OCI-M2 (cell line): ENCODE results near the gene NAE1.
"Not testable (repeated sequence)": the region's sequence is repeated elsewhere in the genome, so short reads cannot be mapped to it uniquely, and the experiment has no call there.

ENCODE experiments used
- DNase-seq: peaks from one replicate; lab custom pipeline; 2025; ENCODE audit not compliant: unreplicated experiment; lab: John Stamatoyannopoulos, UW

Gene NAE1

GRCh38 chr16:66809765-66810164 lies 21.0 kb downstream of the NAE1 start:
- DNase-seq: no peak

DNA sequence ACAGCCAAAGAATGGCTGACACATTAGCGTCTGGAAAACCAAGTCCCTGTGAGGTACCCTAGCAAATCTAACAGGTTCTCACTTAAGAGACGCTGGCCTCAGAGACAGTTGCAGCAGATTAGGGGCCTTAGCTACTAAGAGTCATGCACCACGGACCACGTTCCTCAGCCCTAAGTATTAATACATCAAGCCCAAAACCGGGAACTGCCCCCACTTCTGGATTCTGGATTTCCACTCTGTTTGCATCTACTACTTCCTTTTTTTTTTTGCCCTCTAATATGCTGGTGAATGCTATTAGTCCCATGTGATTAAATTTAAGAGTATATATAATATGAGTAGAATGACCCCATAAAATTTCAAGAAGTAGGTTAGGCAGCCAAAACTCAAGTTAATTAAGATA lies 28.6 kb downstream of the NAE1 start:
- no peak for DNase-seq

DNA sequence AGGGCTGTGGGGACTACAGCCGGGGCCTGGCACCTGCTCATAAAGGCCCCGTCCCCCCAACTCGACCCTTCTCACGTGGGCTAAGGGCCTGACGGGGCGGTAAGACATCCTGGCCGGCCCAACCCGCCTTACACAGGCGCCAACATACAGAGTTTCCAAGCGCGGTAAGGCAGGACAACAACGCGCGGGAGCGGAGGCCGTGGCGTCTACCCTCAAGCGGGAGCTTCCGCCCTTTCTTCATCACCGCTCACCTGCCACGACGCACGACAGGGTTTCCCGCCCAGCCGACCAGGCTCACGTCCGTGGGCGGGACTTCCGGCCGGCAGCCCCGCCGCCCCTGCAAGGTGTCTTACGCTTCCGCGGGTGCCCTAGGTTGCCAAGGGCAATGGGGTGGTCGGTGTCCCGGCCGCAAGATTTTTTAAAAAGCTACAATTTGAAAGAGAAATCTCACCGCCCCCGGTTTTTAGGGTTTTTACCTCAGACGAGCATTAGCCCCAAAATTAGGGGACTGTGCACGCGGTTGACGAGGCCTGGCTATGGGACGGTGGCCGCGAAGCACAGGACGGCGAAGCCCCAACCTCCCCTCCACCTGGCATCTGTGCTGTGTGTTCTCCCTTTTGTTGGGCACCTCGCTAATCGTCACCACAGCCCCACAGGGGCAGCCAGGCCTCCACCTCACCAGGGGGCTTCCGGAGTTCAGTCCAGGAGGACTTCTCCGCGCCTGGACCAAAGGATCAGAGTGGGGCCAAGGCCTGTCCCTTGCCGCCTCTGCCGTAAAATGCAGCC lies 29.3 kb downstream of the NAE1 start, which contains the start of gene TERB1:
Gene TERB1 (minus strand): TSS at position 265 of the 786 bp plus-strand sequence. CDS start 4,786 bp downstream, outside the sequence.
- DNase-seq: no peak

DNA sequence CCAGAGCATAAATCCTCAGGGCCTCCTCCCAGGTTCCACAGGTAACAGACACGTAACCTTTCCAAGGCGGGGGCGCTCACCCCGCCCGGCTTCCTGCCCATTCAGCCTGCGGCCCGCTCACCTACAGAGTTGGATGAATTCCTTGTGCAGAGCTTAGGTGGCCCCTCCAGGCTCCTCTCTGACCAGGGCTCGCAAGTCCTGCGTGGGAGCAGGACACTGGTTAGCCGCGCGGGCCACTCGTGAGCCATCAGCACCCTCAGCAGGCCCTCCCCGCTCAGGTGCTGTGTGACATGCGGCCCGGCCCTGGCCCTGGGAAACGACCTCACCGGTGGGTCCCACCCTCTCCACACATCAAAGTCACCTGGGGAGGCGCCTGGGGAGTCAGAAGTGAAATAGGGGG lies 29.9 kb downstream of the NAE1 start:
- no peak for DNase-seq

GRCh38 chr16:66798161-66798560 lies 32.6 kb downstream of the NAE1 start:
- DNase-seq: no peak

- DNase-seq: not testable (repeated sequence)
Measured at GRCh38 chr16:66793984-66794383, 36.8 kb downstream of the NAE1 start.

DNA sequence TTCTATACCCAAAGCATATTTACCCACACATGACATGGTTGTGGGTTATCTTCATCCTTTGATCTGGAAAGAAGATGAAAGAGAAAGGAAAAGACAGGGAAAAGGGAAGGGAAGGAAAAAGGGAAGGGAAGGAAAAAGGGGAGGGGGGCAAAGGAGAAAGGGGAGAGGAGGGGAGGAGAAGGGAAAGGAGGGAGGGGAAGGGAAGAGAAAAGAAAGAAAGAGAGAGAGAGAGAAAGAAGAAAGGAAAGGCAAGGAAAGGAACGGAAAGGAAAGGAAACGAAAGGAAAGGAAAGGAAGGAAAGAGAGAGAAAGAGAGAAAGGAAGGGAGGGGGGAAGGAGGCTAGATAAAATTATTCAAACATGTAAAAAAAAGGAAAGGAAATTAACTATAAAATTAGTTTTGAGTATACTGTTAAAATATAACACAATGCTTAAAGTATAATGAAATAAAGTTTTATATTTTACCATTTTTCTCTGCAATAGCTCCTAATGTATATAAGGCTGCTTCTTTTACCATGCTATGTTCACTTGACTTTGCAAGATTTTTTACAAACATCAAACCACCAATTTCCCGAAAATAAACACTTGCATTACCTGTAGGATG lies 40.5 kb downstream of the NAE1 start:
- no peak for DNase-seq

DNA sequence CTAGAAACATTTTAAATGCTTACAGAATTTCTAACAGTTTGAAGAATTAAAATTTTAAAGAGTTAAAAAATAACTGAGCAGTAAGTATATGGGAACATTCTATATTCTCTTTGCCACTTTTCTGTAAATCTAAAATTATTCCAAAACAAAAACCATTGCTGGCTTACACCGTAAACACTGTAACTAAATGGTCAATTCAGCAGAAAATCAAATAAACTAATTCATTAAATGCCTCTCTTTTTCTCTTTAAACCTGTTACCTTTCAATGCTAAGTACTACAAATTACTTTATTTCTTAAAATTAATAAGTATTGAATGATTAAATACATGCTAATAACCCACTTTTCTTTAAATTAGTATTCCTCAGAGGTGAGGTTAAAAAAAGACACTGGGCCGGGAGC lies 43.3 kb downstream of the NAE1 start:
- no peak for DNase-seq

- DNase-seq: no peak
Measured at GRCh38 chr16:66786551-66786950, 44.2 kb downstream of the NAE1 start.

DNA sequence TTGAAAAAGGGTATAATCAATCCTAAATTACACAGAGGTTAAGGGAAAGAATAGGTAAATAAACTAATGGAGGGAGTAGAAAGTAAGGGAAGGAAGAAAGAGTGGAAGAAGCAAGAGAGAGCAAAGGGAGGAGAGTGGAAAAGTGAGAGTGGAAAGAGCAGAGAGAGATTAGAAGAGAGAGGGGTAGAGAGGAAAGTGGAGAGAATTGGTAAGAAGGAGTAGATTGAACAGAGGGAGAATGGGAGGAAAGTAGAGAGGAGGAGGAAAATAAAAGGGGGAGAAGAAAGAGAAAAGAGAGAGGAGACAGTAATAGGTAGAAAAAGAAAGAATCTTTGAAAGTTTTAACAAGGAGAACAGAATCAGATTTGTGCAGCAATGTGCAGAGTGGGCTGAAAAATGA lies 54.3 kb downstream of the NAE1 start:
- DNase-seq: no peak

GRCh38 chr16:66774981-66775380 lies 55.8 kb downstream of the NAE1 start:
- no peak for DNase-seq

DNA sequence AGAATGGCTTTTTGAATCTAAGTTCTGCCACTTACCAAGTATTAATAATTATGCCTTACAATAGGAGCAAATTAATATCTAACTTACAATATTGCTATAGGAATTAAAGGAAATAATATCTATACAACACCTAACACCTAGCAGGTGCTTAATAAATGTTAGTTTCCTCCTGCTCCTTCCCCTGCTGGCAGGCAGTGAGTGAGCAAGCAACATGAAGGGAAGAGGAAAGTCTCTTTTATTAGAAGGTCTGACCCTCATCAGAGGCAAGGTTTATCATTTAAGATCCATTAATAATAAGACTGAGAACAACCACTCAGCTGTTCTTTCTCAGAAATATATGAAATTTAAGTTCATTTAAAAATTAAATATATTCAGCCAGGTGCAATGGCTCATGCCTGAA lies 72.7 kb downstream of the NAE1 start:
- no peak for DNase-seq

DNA sequence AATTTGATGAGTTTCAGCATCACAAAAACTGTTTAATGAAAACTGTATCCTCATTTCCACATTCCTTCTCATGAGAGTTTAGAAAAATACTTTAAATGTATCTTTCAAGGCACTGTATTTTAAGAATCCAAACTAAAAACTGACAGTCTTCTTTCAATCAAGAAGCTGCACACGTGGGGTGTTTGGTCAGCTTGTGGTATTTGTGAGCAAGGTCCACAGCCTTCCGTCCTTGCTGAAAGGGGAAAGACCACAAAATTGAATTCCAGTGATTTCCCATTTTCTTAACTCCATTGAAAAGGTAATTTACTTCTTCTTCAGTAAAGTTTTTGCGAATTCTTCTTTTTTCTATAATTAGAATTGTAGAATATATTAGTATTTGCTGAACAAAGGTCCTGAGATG lies 76.0 kb downstream of the NAE1 start:
- no peak for DNase-seq

GRCh38 chr16:66754211-66754610 lies 76.6 kb downstream of the NAE1 start:
- no peak for DNase-seq

GRCh38 chr16:66752958-66753357 lies 77.8 kb downstream of the NAE1 start:
- no peak for DNase-seq
